HG02981 (cell line): ENCODE data around the gene ORMDL3.
"Not testable (repeated sequence)": the region's sequence is repeated elsewhere in the genome, so short reads cannot be mapped to it uniquely, and the experiment has no call there.

Experiments used
- ATAC-seq: cut with Tn5 transposase; IDR thresholded peaks from one replicate; pipeline ENCODE4 v1.9.1; 2021; ENCODE audit warnings: mild to moderate bottlenecking, moderate library complexity; ENCODE audit not compliant: unreplicated experiment

Gene ORMDL3

GRCh38 chr17:39950871-39951348, 23.5 kb upstream of the ORMDL3 start:
- no peak for ATAC-seq

DNA sequence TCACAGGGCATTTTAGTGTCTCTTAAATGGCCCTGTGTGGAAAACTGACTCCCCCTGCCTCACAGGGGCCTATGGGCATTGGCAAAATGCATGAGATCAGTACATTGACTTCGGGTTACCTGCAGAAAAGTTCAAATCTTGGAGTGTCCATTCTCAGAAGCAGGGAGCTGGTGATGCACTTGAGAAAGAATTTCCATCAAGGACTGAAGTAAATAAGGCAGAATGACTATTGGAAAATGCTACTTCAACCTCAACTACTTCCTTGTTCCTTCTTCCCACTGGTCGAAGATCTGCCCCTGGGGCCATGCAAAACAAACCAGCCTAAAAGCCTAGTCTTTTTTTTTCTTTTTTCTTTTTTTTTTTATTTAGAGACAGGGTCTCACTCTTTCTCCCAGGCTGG, 21.6 kb upstream of the ORMDL3 start:
- no peak for ATAC-seq

GRCh38 chr17:39948489-39948828, 21.1 kb upstream of the ORMDL3 start:
- ATAC-seq: not testable (repeated sequence)

DNA sequence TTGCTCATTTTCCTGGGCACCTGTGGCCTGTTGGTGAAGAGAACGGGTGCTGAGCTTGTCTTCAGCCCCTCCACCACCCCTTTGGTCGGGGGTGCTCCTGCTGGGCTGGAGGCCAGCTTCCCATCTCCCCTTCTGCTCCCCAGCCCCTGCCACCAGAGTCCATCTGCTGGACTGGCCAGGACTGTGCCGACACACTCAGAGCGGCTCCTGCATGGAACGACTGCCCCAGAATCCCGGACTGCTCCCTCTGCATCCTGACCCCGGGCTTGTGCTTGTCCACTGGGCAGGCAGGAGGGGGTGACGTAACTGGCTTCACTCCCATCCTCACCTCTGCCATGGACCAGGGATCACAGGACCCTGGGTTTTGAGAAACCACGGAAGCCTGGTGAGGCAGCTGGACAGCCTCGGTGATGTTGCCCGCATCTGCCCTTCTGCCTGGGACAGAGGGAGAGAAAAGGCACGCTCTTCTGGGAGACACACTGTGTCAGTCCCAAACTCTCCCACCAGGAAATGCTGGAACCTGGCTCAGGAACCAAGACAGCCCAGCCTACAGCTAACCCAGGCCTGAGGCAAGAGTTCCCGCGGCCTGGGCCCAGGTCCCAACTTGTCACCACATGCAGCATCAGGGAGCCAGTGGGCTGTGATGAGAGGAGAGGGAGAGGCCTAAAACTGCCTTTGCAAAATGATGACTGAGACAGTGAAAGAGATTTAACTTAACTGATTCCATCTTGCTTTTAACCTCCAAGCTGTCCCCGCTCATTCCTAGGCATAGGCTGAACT, 19.3 kb upstream of the ORMDL3 start:
- no peak for ATAC-seq

DNA sequence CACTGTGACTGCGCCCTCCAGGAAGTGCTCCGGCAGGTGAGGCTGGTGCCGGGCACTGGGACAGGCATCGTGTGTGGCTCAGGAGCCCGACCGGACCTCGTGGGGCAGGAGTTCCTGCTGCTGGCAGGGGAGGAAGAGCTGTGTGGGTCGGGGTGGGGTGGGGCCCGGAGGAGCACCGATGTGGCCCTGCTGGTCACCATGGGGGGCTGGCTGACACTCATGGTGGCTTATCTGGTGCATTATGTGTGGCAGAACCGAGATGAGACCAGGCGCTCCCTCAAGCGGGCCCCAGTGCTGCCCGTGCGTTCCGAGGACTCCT, 17.0 kb upstream of the ORMDL3 start:
- no peak for ATAC-seq

GRCh38 chr17:39943702-39944392, 16.4 kb upstream of the ORMDL3 start:
- no peak for ATAC-seq

DNA sequence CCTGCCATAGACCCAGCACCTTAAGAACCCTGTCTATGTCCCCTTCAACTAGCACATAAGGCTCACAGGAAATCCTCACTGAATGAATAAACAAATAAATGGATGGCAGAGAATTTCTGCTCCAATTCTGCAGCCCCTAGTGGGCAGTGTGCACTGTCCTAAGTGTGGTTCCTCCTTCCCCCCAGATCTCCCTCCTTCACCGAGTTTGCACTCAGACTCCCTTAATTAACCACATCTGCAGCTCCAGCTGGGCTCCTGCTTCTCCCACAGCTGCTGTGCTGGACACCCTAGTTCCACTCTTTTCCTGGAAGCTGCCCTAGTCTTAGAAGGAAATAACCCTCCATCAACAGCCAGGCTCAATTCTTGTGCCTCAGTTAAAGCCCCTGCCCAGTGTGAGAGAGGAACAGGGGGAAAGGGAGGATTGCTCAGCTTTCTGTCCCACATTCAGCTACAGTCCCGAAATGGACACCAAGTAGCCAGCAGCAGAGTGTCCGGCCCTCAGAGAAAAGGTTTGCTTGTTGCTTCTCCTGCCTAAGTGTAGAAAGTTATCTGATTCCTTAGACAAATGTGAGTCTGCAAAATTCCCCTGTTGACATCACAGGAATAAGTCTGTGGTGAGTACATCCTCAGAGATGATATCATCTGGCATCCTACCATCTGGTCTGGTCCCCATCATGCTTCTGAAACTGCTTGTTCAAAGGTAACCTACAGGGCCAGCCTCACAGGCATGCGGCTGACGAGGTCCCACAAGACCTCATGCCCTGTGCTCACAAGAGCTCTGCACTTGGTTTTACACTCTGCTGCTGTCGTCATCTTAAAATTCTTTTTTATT, 12.4 kb upstream of the ORMDL3 start:
- ATAC-seq: peak; percentile 61

DNA sequence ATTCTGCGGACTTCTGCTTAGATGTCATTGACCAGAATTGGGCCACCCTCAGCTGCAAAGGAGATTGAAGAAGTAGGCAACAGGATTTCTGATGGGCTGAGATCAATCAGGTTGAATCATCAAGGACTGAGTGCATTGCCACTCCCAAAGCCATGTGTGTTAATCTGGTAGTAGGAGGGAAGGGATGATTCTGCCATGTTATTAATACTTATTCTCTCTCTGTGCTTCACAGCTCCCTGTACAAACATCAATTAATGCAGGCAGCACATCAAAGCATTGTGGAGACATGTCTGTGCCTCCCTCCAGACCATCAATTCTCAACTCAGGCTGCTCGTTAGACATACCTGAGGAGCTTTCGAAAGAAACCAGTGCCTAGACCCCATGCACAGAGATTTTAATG, 11.7 kb upstream of the ORMDL3 start:
- no peak for ATAC-seq

DNA sequence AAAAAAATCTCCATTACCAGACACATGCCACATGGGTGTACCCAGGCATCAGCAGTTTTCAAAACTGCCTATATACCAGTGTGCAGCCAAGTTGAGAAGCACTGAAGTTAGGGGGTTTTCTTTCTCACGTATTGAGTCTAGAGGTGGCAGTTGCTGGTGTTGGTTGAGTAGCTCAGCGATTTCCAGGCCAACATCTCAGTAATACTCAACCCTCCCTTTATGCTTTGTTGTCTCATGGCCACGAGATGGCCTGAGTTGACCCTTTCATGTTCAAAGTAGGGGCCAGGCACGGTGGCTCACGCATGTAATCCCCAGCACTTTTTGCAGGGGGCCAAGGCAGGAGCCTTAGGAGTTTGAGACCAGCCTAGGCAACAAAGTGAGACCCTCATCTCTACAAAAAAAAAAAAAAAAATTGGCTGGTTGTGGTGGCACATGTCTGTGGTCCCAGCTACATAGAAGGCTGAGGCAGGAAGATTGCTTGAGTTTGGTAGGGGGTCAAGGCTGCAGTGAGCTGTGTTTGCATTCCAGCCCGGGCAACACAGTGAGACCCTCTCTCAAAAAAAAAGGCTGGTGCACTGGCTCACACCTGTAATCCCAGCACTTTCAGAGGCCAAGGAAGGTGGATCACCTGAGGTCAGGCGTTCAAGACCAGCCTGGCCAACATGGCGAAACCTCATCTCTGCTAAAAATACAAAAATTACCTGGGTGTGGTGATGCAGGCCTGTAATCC, 10.9 kb upstream of the ORMDL3 start:
- no peak for ATAC-seq

DNA sequence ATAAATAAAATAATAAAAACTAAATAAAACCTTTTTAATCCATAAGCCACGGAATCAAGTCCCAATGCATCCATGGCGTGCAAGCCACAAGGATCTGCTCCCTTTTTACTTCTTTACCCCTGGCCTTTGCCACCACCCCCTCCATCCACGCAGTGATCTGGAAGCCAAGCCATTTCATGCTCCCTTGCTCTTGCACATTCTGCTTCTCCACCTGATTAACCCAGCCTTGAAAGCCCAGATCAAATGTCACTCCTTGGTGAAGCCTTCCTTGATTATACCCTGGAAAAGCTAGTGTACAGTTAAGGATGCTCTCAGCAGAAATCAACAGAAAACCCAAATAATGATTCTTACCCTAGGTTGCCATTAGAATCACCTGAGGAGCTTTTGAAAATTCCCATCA, 10.0 kb upstream of the ORMDL3 start:
- no peak for ATAC-seq

GRCh38 chr17:39935909-39936308, 8.5 kb upstream of the ORMDL3 start:
- no peak for ATAC-seq

- no peak for ATAC-seq
Observed at GRCh38 chr17:39934324-39934723, 6.9 kb upstream of the ORMDL3 start.

DNA sequence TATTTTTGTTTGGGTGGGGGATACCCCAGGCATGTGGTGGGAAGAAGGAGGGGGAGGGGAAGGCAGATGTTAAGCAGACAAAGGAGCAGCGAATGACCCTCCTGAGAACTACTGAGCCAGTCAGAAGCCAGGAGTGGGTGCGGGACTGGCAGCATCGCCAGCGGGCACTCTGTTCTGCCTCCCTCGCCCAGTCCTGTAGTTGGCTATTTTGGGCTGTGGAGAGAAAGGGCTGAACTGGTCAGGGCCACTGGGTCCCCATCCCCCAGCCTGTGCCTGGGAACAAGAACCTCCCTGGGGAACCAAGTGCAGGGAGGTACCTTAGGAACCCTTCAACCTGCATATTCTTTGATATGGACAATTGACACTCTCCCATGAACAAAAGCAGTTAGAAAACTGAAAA, 6.5 kb upstream of the ORMDL3 start:
- ATAC-seq: no peak

DNA sequence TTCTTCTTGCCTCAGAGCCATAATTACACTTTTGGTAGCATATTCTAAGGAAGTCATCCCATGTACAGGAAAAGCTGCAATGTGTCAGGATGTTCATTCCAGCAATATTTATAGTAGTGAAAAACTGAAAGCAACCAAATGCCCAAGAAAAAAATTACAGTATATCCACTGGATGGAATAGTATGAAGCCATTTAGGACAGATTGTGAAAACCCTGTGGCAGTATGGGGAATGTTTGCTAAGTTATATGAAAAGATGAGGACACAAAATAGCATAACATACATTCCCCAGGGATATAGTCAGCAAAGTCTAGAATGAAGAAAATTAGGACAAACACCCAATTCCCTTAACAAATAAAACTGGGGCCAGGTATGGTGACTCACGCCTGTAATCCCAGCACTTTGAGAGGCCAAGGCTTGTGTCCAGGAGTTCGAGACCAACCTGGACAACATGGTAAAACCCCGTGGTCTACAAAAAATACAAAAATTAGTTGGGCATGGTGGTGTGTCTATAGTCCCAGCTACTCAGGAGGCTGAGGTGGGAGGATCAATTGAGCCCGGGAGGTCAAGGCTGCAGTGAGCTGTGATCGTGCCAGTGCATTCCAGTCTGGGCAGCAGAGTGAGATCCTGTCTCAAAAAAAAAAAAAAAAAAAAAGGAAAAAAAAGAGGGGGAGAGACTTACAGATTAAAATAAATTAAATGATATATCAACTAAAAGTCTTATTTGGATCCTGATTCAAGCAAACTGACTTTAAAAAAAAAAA, 2.4 kb upstream of the ORMDL3 start:
- ATAC-seq: no peak

DNA sequence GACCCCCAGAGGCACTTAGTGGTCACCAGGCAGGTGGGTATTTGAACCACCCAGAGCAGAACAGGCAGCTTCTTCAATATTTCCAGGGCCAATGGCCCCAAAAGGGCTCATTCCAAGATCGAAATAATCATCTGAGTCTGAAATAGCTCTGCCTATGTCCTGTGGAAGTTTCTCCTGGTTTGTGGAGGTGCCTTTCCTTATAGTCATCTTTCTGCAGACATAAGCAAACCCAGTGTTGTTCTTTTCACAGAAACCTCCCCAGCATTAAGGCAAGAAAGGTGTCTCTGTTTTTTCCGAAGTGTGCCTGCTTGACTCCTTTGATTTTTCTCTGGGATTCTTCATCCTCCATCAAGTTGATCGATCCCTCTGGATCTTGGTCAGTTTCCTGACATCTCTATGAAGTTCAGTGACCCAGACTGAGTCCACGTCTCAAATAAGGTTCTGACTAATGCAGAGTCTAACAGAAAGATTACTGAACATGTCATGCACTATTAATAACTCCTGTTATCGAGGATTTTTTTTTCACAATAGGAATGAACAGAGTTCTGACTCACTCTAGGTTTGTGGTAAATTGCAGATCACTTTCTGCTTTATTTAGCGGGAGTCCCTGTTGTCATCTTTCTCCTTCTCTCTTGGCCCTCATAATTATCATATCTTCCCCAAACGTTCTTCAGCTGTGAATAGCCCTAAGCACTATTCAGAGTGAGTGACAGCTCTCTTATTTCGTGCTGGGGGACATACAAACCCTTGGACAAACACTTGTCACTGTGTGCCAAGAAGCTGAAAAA, 1.7 kb upstream of the ORMDL3 start:
- no peak for ATAC-seq

DNA sequence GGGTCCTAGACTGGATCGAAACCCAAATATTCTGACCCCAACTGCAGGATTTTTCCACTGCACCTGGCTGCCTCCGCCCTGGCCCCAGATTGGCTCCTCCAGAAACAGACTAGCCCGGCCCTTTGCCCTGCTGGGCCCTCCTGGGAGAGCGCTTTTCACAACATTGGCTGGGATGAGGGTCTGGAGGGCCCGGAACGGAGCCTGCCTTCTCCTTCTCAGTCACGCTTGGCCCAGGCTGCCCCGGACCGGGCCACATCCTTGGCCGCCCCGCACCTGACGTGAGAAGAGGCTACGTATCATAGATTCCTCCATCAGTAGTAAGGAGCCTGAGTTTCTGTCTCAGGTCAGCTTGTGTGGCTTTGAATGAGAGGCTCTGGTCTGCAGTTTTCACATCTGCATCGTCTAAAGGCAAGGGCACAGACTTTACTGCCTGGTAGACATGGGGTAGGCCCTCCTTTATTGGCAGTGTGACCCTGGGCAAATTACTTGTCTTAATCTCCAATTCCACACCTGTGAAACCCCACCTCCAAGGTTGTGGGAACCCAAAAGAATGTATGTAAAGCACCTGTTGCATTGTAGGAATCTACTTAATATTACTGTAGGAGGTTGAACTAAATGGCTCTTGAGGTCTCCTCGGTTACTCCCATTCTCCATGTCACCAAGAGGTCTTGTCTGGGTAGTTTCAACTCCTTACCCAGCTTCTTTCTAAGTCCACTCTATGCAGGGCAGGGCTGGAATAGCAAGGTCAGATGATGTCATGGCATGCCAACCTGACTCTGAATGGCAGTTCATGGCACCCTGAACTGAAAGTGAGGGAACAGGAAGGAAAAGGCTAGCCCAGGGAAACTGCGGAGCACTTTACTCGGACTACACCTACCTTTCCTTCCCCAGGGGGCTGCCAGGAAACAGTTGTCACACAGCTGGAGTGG, 792 bp upstream of the ORMDL3 start:
- peak; percentile 21 for ATAC-seq

DNA sequence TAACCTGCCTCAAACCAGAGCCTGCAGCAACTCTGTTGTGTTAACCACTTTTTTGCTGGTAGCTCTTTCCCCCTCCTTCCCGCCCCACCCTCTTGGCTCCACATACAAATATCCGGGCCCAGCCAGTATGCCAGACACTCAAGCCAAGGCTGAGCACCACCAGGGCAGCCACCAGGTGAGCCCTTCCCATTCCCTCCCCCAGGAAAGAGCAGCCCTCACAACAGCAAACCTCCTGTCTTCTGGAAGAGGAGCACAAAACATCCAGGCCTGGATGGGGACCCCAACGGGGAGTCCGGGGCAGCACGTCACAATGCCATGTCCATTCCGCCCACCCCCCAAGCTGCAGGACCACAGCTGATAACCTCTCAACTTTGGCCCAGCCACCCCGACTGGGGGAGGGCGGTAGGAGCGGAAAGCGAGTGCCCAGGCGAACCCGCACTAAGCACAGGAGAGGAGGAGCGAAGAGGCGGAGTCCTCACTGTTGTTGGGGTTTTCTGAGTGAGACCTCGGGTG, 757 bp downstream of the ORMDL3 start:
- ATAC-seq: peak; percentile 12

DNA sequence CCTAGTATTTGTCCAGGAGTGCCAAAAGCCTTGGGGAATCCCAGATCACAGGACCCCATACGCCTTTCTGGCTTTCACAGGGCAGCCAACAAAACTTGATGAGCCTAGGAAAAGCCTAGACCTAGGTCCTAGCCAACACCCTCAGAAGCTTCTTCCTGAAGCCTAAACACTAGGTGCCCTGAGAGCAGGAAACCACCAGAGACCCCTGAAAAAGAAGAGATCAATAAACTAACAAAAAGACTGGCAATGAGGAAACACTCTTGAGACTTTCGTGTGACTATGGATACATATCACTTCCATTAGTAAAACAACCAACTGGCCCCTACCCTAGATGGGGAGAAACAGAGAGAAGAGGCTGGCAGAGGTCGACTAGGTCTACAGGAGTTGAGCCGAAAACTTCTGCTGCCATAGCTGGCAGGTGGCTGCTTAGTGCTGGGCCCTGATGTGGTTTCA, 1.2 kb downstream of the ORMDL3 start:
- ATAC-seq: no peak
